Activated CD8-positive, alpha-beta memory T cell treated with anti-CD3 and anti-CD28 coated beads, Interleukin-2, amount 50 U/mL, for 24 hours (primary cell): ENCODE results near the gene EPM2A.
"Not testable (repeated sequence)": the region's sequence is repeated elsewhere in the genome, so short reads cannot be mapped to it uniquely, and the experiment has no call there.

Experiments used
- DNase-seq: peaks from one replicate; pipeline ENCODE4 v3.0.0-alpha.2; 2020; ENCODE audit errors: extremely low read depth

The EPM2A gene

GRCh38 chr6:145735356-145736165 lies at the start of gene EPM2A:
Gene EPM2A (minus strand): TSS chr6:145735520. CDS start chr6:145735498, 22 bp downstream.
- DNase-seq: peak; percentile 5

GRCh38 chr6:145784683-145785082 lies 49.4 kb upstream of the EPM2A start:
- no peak for DNase-seq

GRCh38 chr6:145783796-145784195 lies 48.5 kb upstream of the EPM2A start:
- DNase-seq: no peak

GRCh38 chr6:145772846-145773245 lies 37.5 kb upstream of the EPM2A start:
- DNase-seq: no peak

- no peak for DNase-seq
Observed at GRCh38 chr6:145765449-145765848, 30.1 kb upstream of the EPM2A start.

GRCh38 chr6:145763742-145764141 lies 28.4 kb upstream of the EPM2A start:
- DNase-seq: no peak

- no peak for DNase-seq
Observed at GRCh38 chr6:145761584-145761983, 26.3 kb upstream of the EPM2A start.

- no peak for DNase-seq
Observed at GRCh38 chr6:145758113-145758512, 22.8 kb upstream of the EPM2A start.

- no peak for DNase-seq
Observed at GRCh38 chr6:145756170-145756662, 20.9 kb upstream of the EPM2A start.

GRCh38 chr6:145755682-145756081 lies 20.4 kb upstream of the EPM2A start:
- no peak for DNase-seq

GRCh38 chr6:145752638-145753037 lies 17.3 kb upstream of the EPM2A start:
- no peak for DNase-seq

GRCh38 chr6:145749632-145750031 lies 14.3 kb upstream of the EPM2A start:
- DNase-seq: no peak

GRCh38 chr6:145745861-145746260 lies 10.5 kb upstream of the EPM2A start:
- no peak for DNase-seq

- no peak for DNase-seq
Observed at GRCh38 chr6:145744619-145745018, 9.3 kb upstream of the EPM2A start.

- DNase-seq: no peak
Observed at GRCh38 chr6:145743332-145743731, 8.0 kb upstream of the EPM2A start.

- DNase-seq: not testable (repeated sequence)
Observed at GRCh38 chr6:145742472-145742871, 7.2 kb upstream of the EPM2A start.

GRCh38 chr6:145739685-145740084 lies 4.4 kb upstream of the EPM2A start:
- DNase-seq: not testable (repeated sequence)

- DNase-seq: no peak
Observed at GRCh38 chr6:145738265-145738664, 2.9 kb upstream of the EPM2A start.

GRCh38 chr6:145736661-145737144 lies 1.4 kb upstream of the EPM2A start:
- DNase-seq: no peak

GRCh38 chr6:145734486-145735355 lies 599 bp downstream of the EPM2A start:
- peak; percentile 47 for DNase-seq

- no peak for DNase-seq
Observed at GRCh38 chr6:145733810-145734209, 1.5 kb downstream of the EPM2A start.

GRCh38 chr6:145733207-145733606 lies 2.1 kb downstream of the EPM2A start:
- no peak for DNase-seq
